HEK293 (cell line): ENCODE results near the gene RASSF3.

Experiments used
- CTCF ChIA-PET: fragments of 350-600 bp; formaldehyde crosslinking; extraction: SDS; loops from one replicate; lab custom pipeline; 2021; ENCODE audit warnings: antibody characterized with exemption; lab: Yijun Ruan, JAX
- POLR2A ChIA-PET: fragments of 300-600 bp; formaldehyde crosslinking; extraction: SDS; loops from one replicate; lab custom pipeline; 2020; ENCODE audit warnings: antibody characterized with exemption, inconsistent platforms; lab: Yijun Ruan, JAX
- H3K27ac ChIP-seq: fragments of 200-500 bp; sonication (Bioruptor generic); 2 replicates; pipeline ENCODE4 v1.5.1; 2014; ENCODE audit warnings: low read depth, low read length, control low read depth, inconsistent platforms; ENCODE audit errors: extremely low read depth
- H3K36me3 ChIP-seq, 2 experiments: fragments of 200-500 bp in 1 of 2; sonication (Bioruptor generic) in 1 of 2; 1 replicate in 1 of 2; 2 replicates in 1 of 2; pipeline ENCODE4 v1.5.1; 2014 to 2017; ENCODE audit warnings: inconsistent platforms in 2 of 2, low read length in 2 of 2; ENCODE audit not compliant: control insufficient read depth in 2 of 2, insufficient read depth in 1 of 2
- H3K4me1 ChIP-seq: fragments of 200-500 bp; sonication (Bioruptor generic); 2 replicates; pipeline ENCODE4 v1.5.1; 2014; ENCODE audit warnings: mild to moderate bottlenecking, low read length, inconsistent platforms; ENCODE audit not compliant: control insufficient read depth, insufficient read depth
- H3K4me3 ChIP-seq: 2 replicates; pipeline ENCODE4 v1.5.1; 2011; ENCODE audit warnings: low read depth, mild to moderate bottlenecking, control low read depth, low read length, moderate library complexity
- H3K9me3 ChIP-seq: fragments of 200-500 bp; sonication (Bioruptor generic); 2 replicates; pipeline ENCODE4 v1.5.1; 2014; ENCODE audit warnings: low read depth, low read length, inconsistent platforms; ENCODE audit not compliant: control insufficient read depth, insufficient read depth
- GLI4 ChIP-seq: fragments of 450-650 bp; formaldehyde crosslinking; IDR thresholded peaks from 2 replicates; pipeline ENCODE4 v1.5.1; 2016; ENCODE audit warnings: missing biosample characterization, missing genetic modification characterization
- TRIM28 ChIP-seq: IDR thresholded peaks from 2 replicates; pipeline ENCODE4 v1.6.1; 2011; ENCODE audit warnings: low read length, control low read depth, borderline replicate concordance
- ZBTB1 ChIP-seq: fragments of 450-650 bp; formaldehyde crosslinking; IDR thresholded peaks from 2 replicates; pipeline ENCODE4 v1.5.1; 2016; ENCODE audit warnings: missing biosample characterization, missing genetic modification characterization
- ZNF121 ChIP-seq: fragments of 450-650 bp; formaldehyde crosslinking; IDR thresholded peaks from 2 replicates; pipeline ENCODE4 v1.5.1; 2016; ENCODE audit warnings: missing biosample characterization, missing genetic modification characterization
- ZNF16 ChIP-seq: fragments of 450-650 bp; formaldehyde crosslinking; IDR thresholded peaks from 2 replicates; pipeline ENCODE4 v1.5.1; 2016; ENCODE audit warnings: low read depth, missing biosample characterization, missing genetic modification characterization
- ZNF2 ChIP-seq: fragments of 450-650 bp; formaldehyde crosslinking; IDR thresholded peaks from 2 replicates; pipeline ENCODE4 v1.5.1; 2016; ENCODE audit warnings: missing biosample characterization, missing genetic modification characterization
- ZNF23 ChIP-seq: fragments of 450-650 bp; formaldehyde crosslinking; IDR thresholded peaks from 2 replicates; pipeline ENCODE4 v1.5.1; 2016; ENCODE audit warnings: missing biosample characterization, missing genetic modification characterization, borderline replicate concordance
- ZNF335 ChIP-seq: fragments of 450-650 bp; formaldehyde crosslinking; conservative IDR thresholded peaks from 2 replicates; pipeline ENCODE4 v1.5.1; 2016; ENCODE audit warnings: missing biosample characterization, missing genetic modification characterization
- ZNF354C ChIP-seq: fragments of 450-650 bp; formaldehyde crosslinking; IDR thresholded peaks from 2 replicates; pipeline ENCODE4 v1.5.1; 2016; ENCODE audit warnings: missing biosample characterization, missing genetic modification characterization, low read depth, borderline replicate concordance
- ZNF707 ChIP-seq: fragments of 450-650 bp; formaldehyde crosslinking; IDR thresholded peaks from 2 replicates; pipeline ENCODE4 v1.5.1; 2016; ENCODE audit warnings: missing biosample characterization, missing genetic modification characterization
- ZNF776 ChIP-seq: fragments of 450-650 bp; formaldehyde crosslinking; IDR thresholded peaks from 2 replicates; pipeline ENCODE4 v1.5.0; 2017; ENCODE audit warnings: missing biosample characterization, missing genetic modification characterization, borderline replicate concordance
- ZNF843 ChIP-seq: fragments of 450-650 bp; formaldehyde crosslinking; IDR thresholded peaks from 2 replicates; pipeline ENCODE4 v1.5.1; 2016; ENCODE audit warnings: missing biosample characterization, missing genetic modification characterization
- TF ChIP-seq, protein P1 (sequence below): fragments of 450-650 bp; formaldehyde crosslinking; IDR thresholded peaks from 2 replicates; pipeline ENCODE4 v1.5.1; 2016; ENCODE audit warnings: missing biosample characterization, missing genetic modification characterization
- TF ChIP-seq, protein P2 (sequence below): fragments of 450-650 bp; formaldehyde crosslinking; IDR thresholded peaks from 2 replicates; pipeline ENCODE4 v1.5.1; 2016; ENCODE audit warnings: missing biosample characterization, missing genetic modification characterization
- TF ChIP-seq, protein P3 (sequence below): fragments of 450-650 bp; formaldehyde crosslinking; IDR thresholded peaks from 2 replicates; pipeline ENCODE4 v1.5.1; 2016; ENCODE audit warnings: missing biosample characterization, missing genetic modification characterization
- TF ChIP-seq, protein P4 (sequence below): fragments of 450-650 bp; formaldehyde crosslinking; IDR thresholded peaks from 2 replicates; pipeline ENCODE4 v1.5.1; 2016; ENCODE audit warnings: missing biosample characterization, missing genetic modification characterization, borderline replicate concordance
- TF ChIP-seq, protein P5 (sequence below): fragments of 450-650 bp; formaldehyde crosslinking; IDR thresholded peaks from 2 replicates; pipeline ENCODE4 v1.5.1; 2016; ENCODE audit warnings: missing biosample characterization, missing genetic modification characterization, low read depth

Gene RASSF3

DNA sequence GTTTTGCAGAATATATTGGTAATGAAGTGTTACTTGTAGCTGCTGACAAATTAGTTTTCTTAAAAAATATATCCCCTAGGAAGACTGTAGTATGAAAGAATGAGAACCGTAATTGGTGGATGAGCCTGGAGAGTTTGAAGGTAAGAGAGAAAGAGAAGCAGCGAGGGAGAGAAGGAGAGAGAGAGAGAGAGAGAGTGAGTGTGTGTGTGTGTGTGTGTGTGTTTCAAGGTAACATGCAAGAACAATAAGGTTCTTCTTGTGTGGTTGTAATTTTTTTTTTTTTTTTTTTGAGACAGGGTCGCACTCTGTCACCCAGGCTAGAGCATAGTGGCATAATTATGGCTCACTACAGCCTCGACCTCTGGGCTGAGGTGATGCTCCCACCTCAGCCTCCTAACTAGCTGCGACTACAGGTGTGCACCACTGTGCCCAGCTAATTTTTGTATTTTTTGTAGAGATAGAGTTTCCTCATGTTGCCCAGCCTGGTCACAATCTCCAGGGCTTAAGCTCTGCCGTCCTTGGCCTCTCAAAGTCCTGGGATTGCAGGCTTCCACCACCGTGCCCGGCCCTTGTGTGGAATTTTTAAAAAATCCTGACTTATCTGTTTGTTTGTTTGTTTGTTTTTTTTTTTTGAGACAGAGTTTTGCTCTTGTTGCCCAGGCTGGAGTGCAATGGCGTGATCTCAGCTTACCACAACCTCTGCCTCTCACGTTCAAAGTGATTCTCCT, 73.7 kb downstream of the RASSF3 start:
- H3K36me3 ChIP-seq = peaks cover 6 to 19% of the 10 kb centered on the region in 2 experiments; a peak in 2 of 3 replicates
- no peak for TF ChIP-seq TRIM28
- TF ChIP-seq, protein P1, sequence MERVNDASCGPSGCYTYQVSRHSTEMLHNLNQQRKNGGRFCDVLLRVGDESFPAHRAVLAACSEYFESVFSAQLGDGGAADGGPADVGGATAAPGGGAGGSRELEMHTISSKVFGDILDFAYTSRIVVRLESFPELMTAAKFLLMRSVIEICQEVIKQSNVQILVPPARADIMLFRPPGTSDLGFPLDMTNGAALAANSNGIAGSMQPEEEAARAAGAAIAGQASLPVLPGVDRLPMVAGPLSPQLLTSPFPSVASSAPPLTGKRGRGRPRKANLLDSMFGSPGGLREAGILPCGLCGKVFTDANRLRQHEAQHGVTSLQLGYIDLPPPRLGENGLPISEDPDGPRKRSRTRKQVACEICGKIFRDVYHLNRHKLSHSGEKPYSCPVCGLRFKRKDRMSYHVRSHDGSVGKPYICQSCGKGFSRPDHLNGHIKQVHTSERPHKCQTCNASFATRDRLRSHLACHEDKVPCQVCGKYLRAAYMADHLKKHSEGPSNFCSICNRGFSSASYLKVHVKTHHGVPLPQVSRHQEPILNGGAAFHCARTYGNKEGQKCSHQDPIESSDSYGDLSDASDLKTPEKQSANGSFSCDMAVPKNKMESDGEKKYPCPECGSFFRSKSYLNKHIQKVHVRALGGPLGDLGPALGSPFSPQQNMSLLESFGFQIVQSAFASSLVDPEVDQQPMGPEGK (tag by site-specific recombination) = no peak
- H3K4me1 ChIP-seq = peaks cover 27% of the 10 kb centered on the region
- H3K4me3 ChIP-seq = no peak overlapping the region
- POLR2A ChIA-PET = interaction anchor here (0.6 kb wide), 1 partner anchor 89 kb away, joined by 5 read pairs; no protein-coding TSS in a partner anchor
- CTCF ChIA-PET = interaction anchor here (0.6 to 4.7 kb wide), 5 partner anchors 12 to 135 kb away, joined by 3 to 15 read pairs (median 5); no protein-coding TSS in a partner anchor
- no peak overlapping the region for H3K27ac ChIP-seq
- H3K9me3 ChIP-seq = no peaks in the 10 kb centered on the region

DNA sequence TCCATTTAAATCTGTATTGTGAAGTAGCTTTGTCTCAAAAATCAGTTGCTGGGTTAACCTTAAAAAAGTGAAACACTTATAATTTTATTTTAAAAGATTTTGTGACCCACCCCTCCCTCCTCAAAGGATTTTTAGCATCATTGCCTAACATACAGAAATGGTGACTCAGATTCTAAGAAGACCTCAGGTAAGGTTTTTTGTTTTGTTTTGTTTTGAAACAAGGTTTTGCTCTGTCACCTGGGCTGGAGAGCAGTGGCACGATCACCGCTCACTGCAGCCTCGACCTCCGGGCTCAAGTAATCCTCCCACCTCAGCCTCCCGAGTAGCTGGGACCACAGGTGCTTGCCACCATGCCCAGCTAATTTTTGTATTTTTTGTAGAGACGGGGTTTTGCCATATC, 74.8 kb downstream of the RASSF3 start:
- no peak overlapping the region for H3K4me3 ChIP-seq
- peaks cover 6 to 19% of the 10 kb centered on the region in 2 experiments; a peak in 2 of 3 replicates for H3K36me3 ChIP-seq
- POLR2A ChIA-PET = no interaction called here
- H3K27ac ChIP-seq = no peak overlapping the region
- TF ChIP-seq, protein P2, sequence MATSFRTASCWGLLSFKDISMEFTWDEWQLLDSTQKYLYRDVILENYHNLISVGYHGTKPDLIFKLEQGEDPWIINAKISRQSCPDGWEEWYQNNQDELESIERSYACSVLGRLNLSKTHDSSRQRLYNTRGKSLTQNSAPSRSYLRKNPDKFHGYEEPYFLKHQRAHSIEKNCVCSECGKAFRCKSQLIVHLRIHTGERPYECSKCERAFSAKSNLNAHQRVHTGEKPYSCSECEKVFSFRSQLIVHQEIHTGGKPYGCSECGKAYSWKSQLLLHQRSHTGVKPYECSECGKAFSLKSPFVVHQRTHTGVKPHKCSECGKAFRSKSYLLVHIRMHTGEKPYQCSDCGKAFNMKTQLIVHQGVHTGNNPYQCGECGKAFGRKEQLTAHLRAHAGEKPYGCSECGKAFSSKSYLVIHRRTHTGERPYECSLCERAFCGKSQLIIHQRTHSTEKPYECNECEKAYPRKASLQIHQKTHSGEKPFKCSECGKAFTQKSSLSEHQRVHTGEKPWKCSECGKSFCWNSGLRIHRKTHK = no peak
- TF ChIP-seq ZNF23 (tag by site-specific recombination) (no peak), ZBTB1 (no peak), ZNF2 (tag by site-specific recombination) (no peak), ZNF843 (tag by site-specific recombination) (no peak), ZNF776 (no peak), ZNF335 (no peak), ZNF707 (tag by site-specific recombination) (no peak), GLI4 (no peak), ZNF16 (tag by site-specific recombination) (no peak), ZNF354C (no peak), ZNF121 (tag by site-specific recombination) (no peak)
- TF ChIP-seq, protein P3, sequence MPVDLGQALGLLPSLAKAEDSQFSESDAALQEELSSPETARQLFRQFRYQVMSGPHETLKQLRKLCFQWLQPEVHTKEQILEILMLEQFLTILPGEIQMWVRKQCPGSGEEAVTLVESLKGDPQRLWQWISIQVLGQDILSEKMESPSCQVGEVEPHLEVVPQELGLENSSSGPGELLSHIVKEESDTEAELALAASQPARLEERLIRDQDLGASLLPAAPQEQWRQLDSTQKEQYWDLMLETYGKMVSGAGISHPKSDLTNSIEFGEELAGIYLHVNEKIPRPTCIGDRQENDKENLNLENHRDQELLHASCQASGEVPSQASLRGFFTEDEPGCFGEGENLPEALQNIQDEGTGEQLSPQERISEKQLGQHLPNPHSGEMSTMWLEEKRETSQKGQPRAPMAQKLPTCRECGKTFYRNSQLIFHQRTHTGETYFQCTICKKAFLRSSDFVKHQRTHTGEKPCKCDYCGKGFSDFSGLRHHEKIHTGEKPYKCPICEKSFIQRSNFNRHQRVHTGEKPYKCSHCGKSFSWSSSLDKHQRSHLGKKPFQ (tag by site-specific recombination) = no peak
- TF ChIP-seq, protein P4, sequence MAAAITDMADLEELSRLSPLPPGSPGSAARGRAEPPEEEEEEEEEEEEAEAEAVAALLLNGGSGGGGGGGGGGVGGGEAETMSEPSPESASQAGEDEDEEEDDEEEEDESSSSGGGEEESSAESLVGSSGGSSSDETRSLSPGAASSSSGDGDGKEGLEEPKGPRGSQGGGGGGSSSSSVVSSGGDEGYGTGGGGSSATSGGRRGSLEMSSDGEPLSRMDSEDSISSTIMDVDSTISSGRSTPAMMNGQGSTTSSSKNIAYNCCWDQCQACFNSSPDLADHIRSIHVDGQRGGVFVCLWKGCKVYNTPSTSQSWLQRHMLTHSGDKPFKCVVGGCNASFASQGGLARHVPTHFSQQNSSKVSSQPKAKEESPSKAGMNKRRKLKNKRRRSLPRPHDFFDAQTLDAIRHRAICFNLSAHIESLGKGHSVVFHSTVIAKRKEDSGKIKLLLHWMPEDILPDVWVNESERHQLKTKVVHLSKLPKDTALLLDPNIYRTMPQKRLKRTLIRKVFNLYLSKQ = no peak
- TF ChIP-seq, protein P5, sequence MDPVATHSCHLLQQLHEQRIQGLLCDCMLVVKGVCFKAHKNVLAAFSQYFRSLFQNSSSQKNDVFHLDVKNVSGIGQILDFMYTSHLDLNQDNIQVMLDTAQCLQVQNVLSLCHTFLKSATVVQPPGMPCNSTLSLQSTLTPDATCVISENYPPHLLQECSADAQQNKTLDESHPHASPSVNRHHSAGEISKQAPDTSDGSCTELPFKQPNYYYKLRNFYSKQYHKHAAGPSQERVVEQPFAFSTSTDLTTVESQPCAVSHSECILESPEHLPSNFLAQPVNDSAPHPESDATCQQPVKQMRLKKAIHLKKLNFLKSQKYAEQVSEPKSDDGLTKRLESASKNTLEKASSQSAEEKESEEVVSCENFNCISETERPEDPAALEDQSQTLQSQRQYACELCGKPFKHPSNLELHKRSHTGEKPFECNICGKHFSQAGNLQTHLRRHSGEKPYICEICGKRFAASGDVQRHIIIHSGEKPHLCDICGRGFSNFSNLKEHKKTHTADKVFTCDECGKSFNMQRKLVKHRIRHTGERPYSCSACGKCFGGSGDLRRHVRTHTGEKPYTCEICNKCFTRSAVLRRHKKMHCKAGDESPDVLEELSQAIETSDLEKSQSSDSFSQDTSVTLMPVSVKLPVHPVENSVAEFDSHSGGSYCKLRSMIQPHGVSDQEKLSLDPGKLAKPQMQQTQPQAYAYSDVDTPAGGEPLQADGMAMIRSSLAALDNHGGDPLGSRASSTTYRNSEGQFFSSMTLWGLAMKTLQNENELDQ = no peak
- CTCF ChIA-PET = no interaction called here
- H3K9me3 ChIP-seq = no peaks in the 10 kb centered on the region
- peaks cover 17% of the 10 kb centered on the region for H3K4me1 ChIP-seq
